HG02938 (cell line): ENCODE data around the gene ZSCAN31.
"Not testable (repeated sequence)": the region's sequence is repeated elsewhere in the genome, so short reads cannot be mapped to it uniquely, and the experiment has no call there.

Experiments
- ATAC-seq: cut with Tn5 transposase; IDR thresholded peaks from one replicate; pipeline ENCODE4 v1.9.1; 2021; ENCODE audit warnings: mild to moderate bottlenecking, moderate library complexity; ENCODE audit not compliant: unreplicated experiment

Gene ZSCAN31

DNA sequence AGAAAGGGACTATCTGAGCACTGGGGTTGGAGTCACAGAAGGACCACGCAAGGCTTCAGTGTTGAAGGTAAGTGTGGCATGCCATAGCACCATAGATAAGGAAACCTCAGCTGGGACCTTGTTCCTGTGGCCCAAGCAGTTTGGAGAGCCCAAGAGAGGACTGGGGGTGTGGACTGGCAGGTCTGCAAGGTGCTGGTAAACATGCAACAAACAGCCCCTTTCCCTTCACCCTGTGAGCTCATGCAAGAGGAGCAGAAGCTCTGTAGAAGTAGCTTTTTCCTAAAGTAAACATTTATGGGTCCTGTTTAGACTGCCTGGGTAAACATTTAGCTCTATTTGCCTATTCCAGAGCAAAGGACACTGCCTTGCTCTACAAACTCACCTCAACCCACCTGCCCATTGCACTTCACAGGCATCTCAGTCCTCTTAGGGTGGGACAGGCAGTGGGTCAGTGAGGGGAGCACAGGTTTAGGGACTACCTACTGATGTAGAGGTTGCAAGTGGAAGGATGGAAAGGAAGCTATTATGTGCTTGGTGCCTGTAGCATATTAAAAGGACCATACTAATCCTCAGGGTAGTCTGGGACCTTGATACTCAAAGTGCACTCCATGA lies 12.0 kb downstream of the ZSCAN31 start:
- no peak for ATAC-seq

DNA sequence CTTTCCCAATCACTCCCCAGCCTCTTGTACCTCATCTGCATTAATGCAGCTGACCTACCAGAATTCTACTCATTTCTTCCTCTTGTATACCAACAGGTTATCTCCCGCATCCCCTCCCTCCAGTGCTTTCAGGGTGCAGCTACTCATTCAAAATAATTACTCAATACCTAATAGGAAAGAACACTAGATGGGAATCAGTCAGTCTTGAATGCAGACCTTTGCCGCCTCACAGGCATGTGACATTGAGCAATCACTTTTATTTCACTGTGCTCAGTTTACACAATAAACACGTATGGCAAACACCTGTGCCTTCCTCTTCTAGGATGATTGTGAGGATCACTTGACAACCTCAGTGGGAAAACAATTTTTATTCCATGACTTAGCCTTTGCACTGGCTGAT lies 13.3 kb downstream of the ZSCAN31 start:
- ATAC-seq, result no peak

DNA sequence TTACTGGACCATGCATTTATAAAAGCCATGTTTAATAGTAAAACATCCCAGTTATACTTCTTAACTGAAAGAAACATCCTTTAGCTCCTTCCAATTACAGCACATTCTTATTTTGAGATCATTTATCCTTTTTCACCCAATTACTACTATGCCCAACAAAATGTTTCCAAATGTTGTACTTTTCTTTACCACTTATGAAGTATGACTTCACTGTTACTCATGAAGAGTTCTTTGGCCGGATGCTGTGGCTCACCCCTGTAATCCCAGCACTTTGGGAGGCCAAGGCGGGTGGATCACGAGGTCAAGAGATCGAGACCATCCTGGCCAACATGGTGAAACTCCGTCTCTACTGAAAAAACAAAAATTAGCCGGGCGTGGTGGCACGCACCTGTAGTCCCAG lies 18.1 kb downstream of the ZSCAN31 start:
- not testable (repeated sequence) for ATAC-seq

DNA sequence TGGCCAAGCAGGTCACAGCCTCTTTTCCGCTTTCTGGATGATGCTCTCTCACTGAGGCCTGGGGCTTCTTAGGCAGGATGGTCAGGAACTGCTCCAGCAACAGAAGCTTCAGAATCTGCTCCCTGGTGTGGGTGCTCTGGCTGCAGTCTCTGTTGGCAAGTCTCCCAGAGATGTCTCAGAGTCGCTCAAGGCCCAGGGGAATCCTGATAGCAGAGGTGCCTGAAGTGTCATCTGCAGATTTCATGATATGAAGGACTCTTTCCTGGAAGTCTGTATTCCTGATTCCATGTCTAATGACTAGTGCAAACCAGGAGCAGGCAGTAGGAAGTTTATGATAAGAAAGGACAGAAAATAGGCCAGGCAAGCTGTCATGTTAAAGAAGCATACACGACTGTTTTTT lies 20.3 kb downstream of the ZSCAN31 start:
- no peak for ATAC-seq

DNA sequence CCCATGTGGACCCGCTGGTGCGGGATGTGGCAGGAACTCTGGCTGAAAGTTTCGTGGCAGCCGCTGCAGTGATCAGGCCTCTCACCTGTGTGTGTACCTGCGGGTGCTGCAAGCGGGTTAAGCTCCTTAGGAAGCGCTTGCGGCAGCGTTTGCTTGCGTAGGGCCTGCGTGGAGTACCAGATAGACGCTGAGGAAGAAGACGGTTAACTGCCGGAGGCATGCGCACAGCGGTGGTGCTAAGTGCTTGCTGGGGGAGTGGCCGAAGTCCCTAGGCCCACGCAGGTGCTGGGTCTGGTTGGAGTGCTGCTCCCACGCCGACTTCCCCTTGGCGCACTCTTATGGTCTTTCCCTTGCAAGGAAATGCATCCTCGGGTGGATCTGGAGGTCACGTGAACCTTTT lies 23.0 kb downstream of the ZSCAN31 start:
- no peak for ATAC-seq

DNA sequence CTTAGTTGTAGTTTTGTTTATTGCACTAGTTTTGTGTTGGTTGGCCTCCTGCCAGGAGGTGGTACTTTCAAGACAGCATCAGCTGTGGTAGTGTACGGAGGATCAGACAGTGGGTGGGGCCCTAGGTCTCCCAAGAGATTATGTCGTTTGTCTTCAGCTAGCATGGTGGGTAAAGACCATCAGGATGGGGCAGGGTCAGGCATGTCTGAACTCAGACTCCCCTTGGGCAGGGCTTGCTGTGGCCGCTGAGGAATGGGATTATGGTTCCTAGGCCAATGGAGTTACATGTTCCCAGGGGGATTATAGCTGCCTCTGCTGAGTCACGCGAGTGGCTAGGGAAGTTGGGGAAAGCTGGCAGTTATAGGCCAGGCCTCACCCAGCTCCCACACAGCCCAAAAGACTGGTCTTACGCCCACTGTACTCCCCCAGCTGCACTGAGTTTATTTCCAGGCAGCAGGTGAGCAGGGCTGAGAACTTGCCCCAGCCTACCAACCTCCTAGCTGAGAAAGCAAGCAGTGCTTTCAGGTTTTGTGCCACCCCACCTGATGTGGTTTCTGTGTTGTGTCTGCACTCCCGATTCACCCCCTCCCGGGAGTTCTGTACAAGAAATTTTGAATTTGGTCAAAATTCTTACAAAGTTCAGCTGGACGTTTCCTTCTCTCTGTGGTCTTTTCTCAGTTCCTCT lies 24.7 kb downstream of the ZSCAN31 start:
- ATAC-seq, result no peak

DNA sequence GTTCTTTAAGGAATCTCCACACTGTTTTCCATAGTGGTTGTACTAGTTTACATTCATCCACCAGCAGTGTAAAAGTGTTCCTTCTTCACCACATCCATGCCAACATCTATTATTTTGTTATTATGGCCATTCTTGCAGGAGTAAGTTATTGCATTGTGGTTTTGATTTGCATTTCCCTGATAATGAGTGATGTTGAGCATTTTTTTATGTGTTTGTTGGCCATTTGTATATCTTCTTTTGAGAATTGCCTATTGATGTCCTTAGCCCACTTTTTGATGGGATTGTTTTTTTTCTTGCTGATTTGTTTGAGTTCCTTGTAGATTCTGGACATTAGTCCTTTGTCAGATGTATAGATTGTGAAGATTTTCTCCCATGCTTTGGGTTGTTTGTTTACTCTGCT lies 29.6 kb downstream of the ZSCAN31 start:
- not testable (repeated sequence) for ATAC-seq

DNA sequence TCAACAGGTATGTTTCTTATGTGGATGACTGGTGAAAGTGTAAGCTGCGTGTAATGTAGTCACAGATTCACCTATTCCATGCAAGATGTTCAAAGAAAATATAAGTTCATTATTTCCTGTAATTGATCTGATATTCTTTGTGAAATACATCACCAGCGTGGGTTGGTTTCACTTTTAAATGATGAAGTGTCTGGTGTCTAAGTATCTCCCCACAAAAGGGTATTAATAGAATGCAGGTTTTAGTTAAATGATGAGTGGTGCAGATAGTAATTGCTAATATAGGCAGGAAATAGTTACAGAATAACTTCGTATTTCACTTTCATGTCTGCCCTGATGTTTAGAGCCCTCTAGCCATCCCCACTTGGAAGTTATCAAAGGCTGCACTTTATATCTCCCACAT lies 32.4 kb downstream of the ZSCAN31 start:
- ATAC-seq, result peak; percentile 93

DNA sequence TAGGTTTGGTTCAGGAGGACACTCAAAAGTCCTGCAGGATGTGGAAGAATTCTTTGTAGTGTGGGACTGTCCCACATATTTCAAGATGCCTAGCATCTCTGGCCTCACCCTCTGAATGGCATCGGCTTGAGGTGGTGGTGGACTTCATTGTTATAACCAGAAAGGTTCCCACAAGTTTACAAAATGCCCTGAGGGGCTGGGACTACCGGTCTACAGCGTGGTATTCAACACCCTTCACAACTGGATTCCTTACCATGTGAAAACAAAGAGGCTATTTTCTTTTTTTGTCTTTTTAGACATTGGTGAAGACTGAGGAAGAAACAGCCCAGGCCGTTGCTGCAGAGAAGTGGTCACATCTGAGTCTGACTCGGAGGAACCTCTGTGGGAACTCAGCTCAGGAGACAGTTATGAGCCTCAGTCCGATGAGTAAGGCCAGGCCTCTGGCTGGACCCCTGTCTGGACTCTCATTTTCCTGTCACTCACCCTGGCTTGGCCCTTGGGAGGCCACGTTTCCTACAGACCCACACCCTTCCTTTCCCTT lies 39.4 kb downstream of the ZSCAN31 start:
- ATAC-seq, result no peak

DNA sequence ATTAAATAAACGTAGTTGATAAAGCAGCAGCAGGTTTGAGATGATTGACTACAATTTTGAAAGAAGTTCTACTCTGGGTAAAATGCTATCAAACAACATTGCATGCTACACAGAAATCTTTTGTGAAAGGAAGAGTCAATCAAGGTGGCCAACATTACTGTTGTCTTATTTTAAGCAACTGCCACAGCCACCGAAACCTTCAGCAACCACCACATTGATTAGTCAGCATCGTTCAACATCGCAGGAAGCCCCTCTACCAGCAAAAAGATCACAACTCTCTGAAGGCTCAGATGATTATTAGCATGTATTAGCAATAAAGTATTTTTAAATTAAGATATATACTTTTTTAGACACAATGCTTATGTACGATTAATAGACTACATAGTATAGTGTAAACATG lies 40.6 kb downstream of the ZSCAN31 start:
- no peak for ATAC-seq

DNA sequence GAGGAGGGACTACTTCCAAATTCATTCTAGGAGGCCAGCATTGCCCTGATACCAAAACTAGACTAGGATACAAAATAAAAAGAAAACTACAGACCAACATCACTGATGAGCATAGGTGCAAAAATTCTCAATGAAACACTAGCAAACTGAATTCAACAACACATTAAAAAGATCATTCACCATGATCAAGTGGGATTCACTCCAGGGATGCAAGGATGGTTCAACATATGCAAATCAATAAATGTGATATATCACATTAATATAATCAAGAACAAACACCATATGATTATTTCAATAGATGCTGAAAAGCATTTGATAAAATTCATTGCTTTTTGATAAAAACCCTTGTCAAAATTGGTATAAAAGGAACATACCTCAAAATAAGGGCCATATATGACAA lies 44.4 kb downstream of the ZSCAN31 start:
- ATAC-seq, result no peak

DNA sequence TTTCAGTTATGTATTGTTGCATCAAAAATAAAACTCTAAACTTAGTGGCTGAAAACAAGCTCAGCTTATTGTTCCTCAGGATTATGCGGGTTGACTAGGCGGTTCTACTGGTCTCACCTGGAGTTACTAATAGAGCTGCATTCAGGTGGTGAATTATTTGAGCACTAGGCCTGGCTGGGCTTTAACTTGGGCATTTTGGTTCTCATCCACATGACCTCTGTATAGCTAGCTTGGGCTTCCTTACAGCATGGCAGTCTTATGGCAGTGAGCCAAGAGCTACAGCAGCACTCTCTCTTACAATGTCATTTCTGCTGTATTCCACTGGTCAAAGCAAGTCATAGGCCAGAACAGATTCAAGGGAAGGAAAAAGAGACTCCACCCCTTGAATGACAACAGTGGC lies 53.0 kb downstream of the ZSCAN31 start:
- no peak for ATAC-seq

DNA sequence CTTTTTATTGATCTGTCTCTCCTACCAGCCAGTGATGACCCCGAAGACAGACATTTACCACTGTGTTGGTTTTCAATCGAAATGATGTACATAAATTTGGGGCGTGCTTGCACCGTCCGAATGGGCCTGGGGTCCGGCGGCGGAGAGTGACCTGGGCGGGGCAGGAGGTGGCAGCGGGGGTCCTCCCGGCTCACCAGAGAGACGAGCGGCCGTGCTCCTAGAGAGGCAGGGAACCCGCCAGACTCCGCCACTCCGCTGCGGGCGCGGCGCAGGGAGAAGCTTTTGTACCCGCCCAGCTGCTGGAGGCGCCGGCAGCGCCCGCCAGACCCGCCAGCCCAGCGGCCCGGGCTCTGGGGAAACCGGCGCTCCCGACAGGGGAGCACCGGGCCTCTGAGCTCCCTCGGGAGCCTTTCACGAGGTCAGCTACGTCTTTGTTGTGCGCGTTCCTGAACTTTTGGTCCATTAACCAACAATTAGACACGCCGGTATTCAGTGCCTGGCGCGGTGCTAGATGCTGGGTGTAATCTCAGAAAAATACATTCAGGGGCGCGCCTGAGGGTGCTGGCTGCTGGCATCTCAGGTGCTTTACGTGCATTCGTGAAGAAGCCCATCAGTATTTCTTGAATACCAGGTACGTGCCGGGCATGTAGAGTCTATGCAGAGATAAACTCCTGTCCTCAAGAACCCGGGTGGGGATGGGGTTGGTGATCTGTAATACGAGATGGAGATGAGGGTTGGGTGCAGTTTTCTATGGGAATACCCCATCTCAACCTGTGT lies 54.5 kb downstream of the ZSCAN31 start, which contains the start of gene PGBD1:
PGBD1 (plus strand) TSS at position 285 of the 777 bp plus-strand sequence. CDS start 2,242 bp downstream, outside the sequence.
- ATAC-seq, result peak; percentile 70

DNA sequence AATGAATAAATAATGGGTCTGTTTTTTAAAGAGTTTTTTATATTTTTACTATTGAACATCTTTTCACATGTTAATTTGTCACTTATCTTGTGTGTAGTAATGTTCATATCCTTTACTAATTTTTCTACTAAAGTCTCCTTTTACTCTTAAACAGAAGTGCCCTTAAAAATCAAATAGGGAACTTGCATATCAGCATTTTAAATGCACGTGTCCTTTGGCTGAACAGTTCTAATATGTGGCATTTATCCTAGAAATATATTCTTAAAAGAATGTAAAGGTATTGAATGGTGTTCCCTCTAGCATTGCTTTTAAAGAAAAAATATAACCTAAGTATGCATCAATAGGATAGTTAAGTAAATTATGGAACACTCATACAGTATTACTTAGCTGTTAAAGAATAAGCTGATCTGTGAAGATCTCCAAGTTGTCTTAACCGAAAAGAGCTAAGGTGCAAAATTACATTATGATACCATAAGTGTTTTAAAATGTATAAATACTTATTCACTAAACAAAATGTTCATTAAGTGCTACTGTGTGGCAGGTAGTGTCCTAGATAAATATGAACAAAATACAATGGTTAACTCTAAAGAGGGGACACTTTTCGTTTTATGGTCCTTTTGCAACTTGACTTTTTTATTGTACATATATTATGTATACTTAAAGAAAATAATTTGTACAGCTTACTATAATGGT lies 55.2 kb downstream of the ZSCAN31 start:
- no peak for ATAC-seq

DNA sequence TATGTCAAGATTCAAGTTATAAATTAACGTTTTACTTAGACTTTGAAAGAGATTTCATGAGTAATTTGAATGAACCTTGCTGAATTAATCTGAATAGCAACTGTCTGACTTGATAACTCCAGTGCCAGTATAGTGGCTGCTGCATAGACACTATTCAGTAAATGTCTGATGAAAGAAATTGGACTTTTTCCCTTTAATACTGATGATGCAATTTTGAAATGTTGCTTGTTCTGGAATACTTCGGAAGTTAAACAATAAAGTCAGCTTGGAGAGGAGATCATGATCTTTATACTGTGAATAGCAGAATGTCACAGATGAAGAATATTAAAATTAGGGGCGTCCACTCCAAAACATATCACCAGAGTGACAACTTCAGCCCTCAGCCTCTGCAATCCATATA lies 58.2 kb downstream of the ZSCAN31 start:
- no peak for ATAC-seq

DNA sequence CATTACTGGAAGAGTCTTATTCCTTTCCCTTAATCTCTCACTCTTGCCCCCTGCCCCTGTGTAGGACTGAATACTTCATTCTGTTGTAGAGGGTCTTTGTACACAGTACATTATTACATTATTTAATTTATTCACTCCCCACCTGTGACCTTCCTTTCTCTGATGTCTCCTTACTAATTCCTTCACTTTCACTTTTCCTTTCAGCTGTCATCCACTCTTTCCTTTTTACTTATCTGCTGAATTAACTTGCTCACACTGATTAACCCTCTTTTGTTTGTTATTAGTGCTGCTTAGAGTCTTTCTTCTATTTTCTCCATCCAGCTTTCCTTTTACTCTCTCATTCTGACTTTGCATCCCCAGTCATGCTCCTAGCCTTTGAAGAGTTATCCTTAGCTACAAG lies 61.1 kb downstream of the ZSCAN31 start:
- ATAC-seq, result no peak
